Measurements from ENCODE around the gene KRI1.
"Not testable (repeated sequence)": the region's sequence is repeated elsewhere in the genome, so short reads cannot be mapped to it uniquely, and the experiment has no call there.

The KRI1 gene

GRCh38 chr19:10574462-10574861, 8.7 kb upstream of the KRI1 start:
- DNase-seq: no peak

- DNase-seq: not testable (repeated sequence)
Measured at GRCh38 chr19:10573793-10574192, 8.0 kb upstream of the KRI1 start.

GRCh38 chr19:10568826-10569651, 3.2 kb upstream of the KRI1 start, which contains the start of gene CDKN2D:
Gene CDKN2D, minus strand, starts transcription at chr19:10568979. Its CDS starts 326 bp downstream, at chr19:10568653.
- peak; percentile 100 for DNase-seq

- DNase-seq: peak; percentile 59 to 61
Measured at GRCh38 chr19:10568062-10568825, 2.4 kb upstream of the KRI1 start.

GRCh38 chr19:10567656-10568055, 1.8 kb upstream of the KRI1 start:
- DNase-seq: no peak

- DNase-seq: peak; percentile 56 to 62
Measured at GRCh38 chr19:10566658-10567410, 1.0 kb upstream of the KRI1 start.

- DNase-seq: no peak
Measured at GRCh38 chr19:10566408-10566657, 523 bp upstream of the KRI1 start.

GRCh38 chr19:10565028-10565566, 713 bp downstream of the KRI1 start:
- peak; percentile 60 to 69 for DNase-seq

GRCh38 chr19:10562609-10563008, 3.2 kb downstream of the KRI1 start:
- no peak for DNase-seq

- no peak for DNase-seq
Measured at GRCh38 chr19:10560154-10560553, 5.7 kb downstream of the KRI1 start.

GRCh38 chr19:10557603-10558197, 8.1 kb downstream of the KRI1 start:
- no peak for DNase-seq

GRCh38 chr19:10555610-10555973, 10.2 kb downstream of the KRI1 start:
- no peak for DNase-seq

GRCh38 chr19:10554760-10555609, 10.8 kb downstream of the KRI1 start:
- peak in 1 of 2 experiments; percentile 26 for DNase-seq

- peak in 1 of 2 experiments; percentile 48 for DNase-seq
Measured at GRCh38 chr19:10553943-10554381, 11.8 kb downstream of the KRI1 start.

- DNase-seq: no peak
Measured at GRCh38 chr19:10553087-10553667, 12.6 kb downstream of the KRI1 start.

GRCh38 chr19:10552510-10553053, 13.2 kb downstream of the KRI1 start:
- peak in 1 of 2 experiments; percentile 51 for DNase-seq

- DNase-seq: peak in 1 of 2 experiments; percentile 61
Measured at GRCh38 chr19:10551698-10552301, 14.0 kb downstream of the KRI1 start.

GRCh38 chr19:10551006-10551405, 14.8 kb downstream of the KRI1 start:
- not testable (repeated sequence) for DNase-seq

- no peak for DNase-seq
Measured at GRCh38 chr19:10550336-10550735, 15.5 kb downstream of the KRI1 start.

GRCh38 chr19:10549733-10550132, 16.1 kb downstream of the KRI1 start:
- no peak for DNase-seq
